OCI-LY7 (cell line): ENCODE results near the gene VCL. TPM values are rescaled to one million over a fixed set of nuclear protein-coding genes. Genes with fewer than 3 reads are reported as not detected.

Experiments used
- BruUV-seq: library from RNA; stranded (reverse); fragments of 400-500 nt; replicated peaks from 2 replicates; lab custom pipeline; 2021; lab: Mats Ljungman, UMichigan
- CTCF ChIA-PET: fragments of 300-600 bp; sonication (Branson Sonifier 250); formaldehyde crosslinking; loops from one replicate; lab custom pipeline; 2022; ENCODE audit warnings: antibody characterized with exemption; ENCODE audit not compliant: unreplicated experiment; lab: Charles Lee
- POLR2A ChIA-PET: fragments of 300-600 bp; sonication (Branson Sonifier 250); formaldehyde crosslinking; loops from one replicate; lab custom pipeline; 2022; ENCODE audit warnings: antibody characterized with exemption; lab: Charles Lee
- DNase-seq: peaks from one replicate; pipeline ENCODE4 v3.0.0-alpha.2; 2015; ENCODE audit warnings: low spot score
- H2AFZ ChIP-seq: fragments of 200-600 bp; sonication (generic), shearing (Covaris generic); 2 replicates; pipeline ENCODE4 v1.6.1; 2014; ENCODE audit warnings: mild to moderate bottlenecking, antibody characterized with exemption, low read length, moderate library complexity
- H3K27ac ChIP-seq: fragments of 200-600 bp; sonication (generic); 2 replicates; pipeline ENCODE4 v1.5.1; 2014; ENCODE audit warnings: mixed run types, low read depth, mild to moderate bottlenecking, moderate library complexity, low read length, inconsistent platforms; ENCODE audit not compliant: poor library complexity, severe bottlenecking
- H3K36me3 ChIP-seq: fragments of 200-600 bp; sonication (generic); 2 replicates; pipeline ENCODE4 v1.6.1; 2014; ENCODE audit warnings: mild to moderate bottlenecking, antibody characterized with exemption, low read length, moderate library complexity, mixed read lengths; ENCODE audit not compliant: insufficient read depth
- H3K4me1 ChIP-seq: fragments of 200-600 bp; sonication (generic); 2 replicates; pipeline ENCODE4 v1.5.1; 2014; ENCODE audit warnings: mild to moderate bottlenecking, low read length; ENCODE audit not compliant: insufficient read depth, poor library complexity, severe bottlenecking
- H3K4me2 ChIP-seq: fragments of 200-600 bp; sonication (generic); 2 replicates; pipeline ENCODE4 v1.6.1; 2014; ENCODE audit warnings: mild to moderate bottlenecking, low read length
- H3K4me3 ChIP-seq: fragments of 200-600 bp; sonication (generic); 2 replicates; pipeline ENCODE4 v1.5.1; 2014; ENCODE audit warnings: mild to moderate bottlenecking, low read depth, low read length; ENCODE audit not compliant: poor library complexity, severe bottlenecking
- H3K79me2 ChIP-seq: fragments of 200-600 bp; sonication (generic); 2 replicates; pipeline ENCODE4 v1.6.1; 2016; ENCODE audit warnings: low read depth, mild to moderate bottlenecking, low read length, moderate library complexity, mixed read lengths; ENCODE audit not compliant: insufficient read depth
- H3K9me2 ChIP-seq: fragments of 200-600 bp; sonication (generic); 2 replicates; pipeline ENCODE4 v1.6.1; 2016; ENCODE audit warnings: mild to moderate bottlenecking, low read length, mixed read lengths; ENCODE audit not compliant: insufficient read depth
- H3K9me3 ChIP-seq: fragments of 200-600 bp; sonication (generic); 2 replicates; pipeline ENCODE4 v1.6.1; 2014; ENCODE audit warnings: mild to moderate bottlenecking, mixed run types, low read length, mixed read lengths
- H4K20me1 ChIP-seq: fragments of 200-600 bp; sonication (generic); 2 replicates; pipeline ENCODE4 v1.6.1; 2014; ENCODE audit warnings: mild to moderate bottlenecking, antibody characterized with exemption, low read length, moderate library complexity, mixed read lengths; ENCODE audit not compliant: insufficient read depth
- CTCF ChIP-seq: fragments of 200-600 bp; sonication (generic); conservative IDR thresholded peaks from 2 replicates; pipeline ENCODE4 v1.5.1; 2014; ENCODE audit warnings: mild to moderate bottlenecking, antibody characterized with exemption, low read length, moderate library complexity, mixed read lengths
- EZH2phosphoT487 ChIP-seq: fragments of 200-600 bp; sonication (generic); IDR thresholded peaks from 2 replicates; pipeline ENCODE4 v1.6.1; 2018; ENCODE audit warnings: low read depth, borderline replicate concordance, mild to moderate bottlenecking, mixed run types, antibody characterized with exemption, low read length, moderate library complexity, mixed read lengths
- intact Hi-C: fragments of 100-400 bp; cut with micrococcal nuclease; formaldehyde crosslinking; loops from one replicate; pipeline ENCODE4 v1.10.0; 2022; ENCODE audit not compliant: unreplicated experiment
- total RNA-seq, 2 experiments: library from RNA; depleted of rRNA in 1 of 2; stranded (reverse); fragments of >200 nt in 1 of 2; shearing (Covaris generic) in 1 of 2; gene quantifications; 2 replicates each; pipeline ENCODE4 v1.2.3, GENCODE V29; 2014 to 2022

Gene VCL
- total RNA-seq, 2 experiments from 2014 or later, result 19.1 to 55.5 TPM

- TF ChIP-seq EZH2phosphoT487 (no peak), CTCF (no peak)
- H3K36me3 ChIP-seq, result peaks cover 11% of the 10 kb centered on the region
- peaks cover 58% of the 10 kb centered on the region for H3K79me2 ChIP-seq
- DNase-seq, result no peak
- no peaks in the 10 kb centered on the region for H3K9me2 ChIP-seq
- BruUV-seq, result TSS peak; percentile 64
- no peaks in the 10 kb centered on the region for H3K9me3 ChIP-seq
- peak overlapping the region; percentile 96 for H3K4me3 ChIP-seq
- intact Hi-C loops, result loop anchor here (1.0 to 5.0 kb wide), 4 partner anchors 14 to 140 kb away; no protein-coding TSS in a partner anchor
- peak overlapping the region; percentile 75 for H3K27ac ChIP-seq
- peaks cover 35% of the 10 kb centered on the region for H3K4me1 ChIP-seq
- H2AFZ ChIP-seq, result peak overlapping the region; percentile 70
- ChIA-PET POLR2A (interaction anchor here (0.8 to 2.2 kb wide), 4 partner anchors 10 to 25 kb away, joined by 3 to 13 read pairs (median 8); no protein-coding TSS in a partner anchor), CTCF (no interaction called here)
- H4K20me1 ChIP-seq, result no peaks in the 10 kb centered on the region
- H3K4me2 ChIP-seq, result peak overlapping the region; percentile 97
Measured at GRCh38 chr10:74151879-74152722, 154.2 kb downstream of the VCL start.

GRCh38 chr10:74153123-74153522 lies 155.2 kb downstream of the VCL start:
- H3K4me1 ChIP-seq, result peaks cover 36% of the 10 kb centered on the region
- intact Hi-C loops, result loop anchor here (5.0 kb wide), 2 partner anchors 79 to 141 kb away; no protein-coding TSS in a partner anchor
- no peaks in the 10 kb centered on the region for H4K20me1 ChIP-seq
- no peak overlapping the region for H3K27ac ChIP-seq
- no peak overlapping the region for H3K4me3 ChIP-seq
- H3K9me2 ChIP-seq, result no peaks in the 10 kb centered on the region
- no peak overlapping the region for H2AFZ ChIP-seq
- peak overlapping the region; percentile 97 for H3K4me2 ChIP-seq
- TF ChIP-seq EZH2phosphoT487, result no peak
- TF ChIP-seq CTCF, result no peak
- H3K79me2 ChIP-seq, result peaks cover 49% of the 10 kb centered on the region
- CTCF ChIA-PET, result no interaction called here
- no peak for DNase-seq
- peaks cover 2% of the 10 kb centered on the region for H3K36me3 ChIP-seq
- H3K9me3 ChIP-seq, result no peaks in the 10 kb centered on the region
- POLR2A ChIA-PET, result interaction anchor here (0.8 to 1.4 kb wide), 3 partner anchors 9 to 23 kb away, joined by 3 read pairs; no protein-coding TSS in a partner anchor
- no TSS peak for BruUV-seq

GRCh38 chr10:74153676-74154075 lies 155.8 kb downstream of the VCL start:
- no TSS peak for BruUV-seq

More at GRCh38 chr10:74153676-74154075, 155.8 kb downstream of the VCL start:
- Histone ChIP-seq H3K79me2 (peaks cover 43% of the 10 kb centered on the region), H3K27ac (no peak overlapping the region), H3K4me2 (peak overlapping the region; percentile 97), H2AFZ (no peak overlapping the region), H4K20me1 (no peaks in the 10 kb centered on the region), H3K9me2 (no peaks in the 10 kb centered on the region), H3K9me3 (no peaks in the 10 kb centered on the region), H3K4me1 (peaks cover 36% of the 10 kb centered on the region), H3K36me3 (no peaks in the 10 kb centered on the region), H3K4me3 (no peak overlapping the region)
- DNase-seq, result no peak
- ChIA-PET POLR2A (interaction anchor here (0.9 to 1.4 kb wide), 2 partner anchors 21 to 23 kb away, joined by 3 read pairs; no protein-coding TSS in a partner anchor), CTCF (no interaction called here)
- TF ChIP-seq CTCF (no peak), EZH2phosphoT487 (no peak)
- intact Hi-C loops, result loop anchor here (5.0 kb wide), 2 partner anchors 79 to 141 kb away; no protein-coding TSS in a partner anchor
